Activated naive CD4-positive, alpha-beta T cell treated with anti-CD3 and anti-CD28 coated beads, Interleukin-2, amount 50 U/mL, for 24 hours (primary cell): Measurements from ENCODE around the gene DBP.
A peak's percentile ranks its signal among the peaks of the same experiment; 100 is the strongest.

ENCODE experiments used
- H3K27ac Mint-ChIP-seq: one replicate; pipeline ENCODE4 v1.8.0; 2021; ENCODE audit warnings: mild to moderate bottlenecking, mixed read lengths
- H3K27me3 Mint-ChIP-seq: one replicate; pipeline ENCODE4 v1.8.0; 2021; ENCODE audit warnings: mixed read lengths
- H3K36me3 Mint-ChIP-seq: one replicate; pipeline ENCODE4 v1.8.0; 2021; ENCODE audit warnings: mixed read lengths
- H3K4me1 Mint-ChIP-seq: one replicate; pipeline ENCODE4 v1.8.0; 2021; ENCODE audit warnings: mixed read lengths
- H3K4me3 Mint-ChIP-seq: one replicate; pipeline ENCODE4 v1.8.0; 2021; ENCODE audit warnings: mild to moderate bottlenecking, mixed read lengths
- H3K9me3 Mint-ChIP-seq: one replicate; pipeline ENCODE4 v1.8.0; 2021; ENCODE audit warnings: mixed read lengths

DBP gene

GRCh38 chr19:48628486-48629296, 8.5 kb downstream of the DBP start:
- Mint-ChIP-seq H3K36me3 (peaks cover 5% of the 10 kb centered on the region), H3K9me3 (no peaks in the 10 kb centered on the region), H3K27ac (peak overlapping the region; percentile 30), H3K4me3 (no peak overlapping the region), H3K4me1 (peaks cover 38% of the 10 kb centered on the region), H3K27me3 (no peaks in the 10 kb centered on the region)

GRCh38 chr19:48627865-48628314, 9.3 kb downstream of the DBP start:
- Mint-ChIP-seq H3K4me1 (peaks cover 36% of the 10 kb centered on the region), H3K36me3 (peaks cover 10% of the 10 kb centered on the region), H3K27me3 (no peaks in the 10 kb centered on the region), H3K9me3 (no peaks in the 10 kb centered on the region), H3K27ac (no peak overlapping the region), H3K4me3 (no peak overlapping the region)

- peaks cover 12% of the 10 kb centered on the region for H3K36me3 Mint-ChIP-seq
- H3K9me3 Mint-ChIP-seq: no peaks in the 10 kb centered on the region
- H3K4me1 Mint-ChIP-seq: peaks cover 35% of the 10 kb centered on the region
- no peak overlapping the region for H3K27ac Mint-ChIP-seq
- no peak overlapping the region for H3K4me3 Mint-ChIP-seq
- H3K27me3 Mint-ChIP-seq: no peaks in the 10 kb centered on the region
Observed at GRCh38 chr19:48627201-48627864, 9.8 kb downstream of the DBP start.

- peaks cover 16% of the 10 kb centered on the region for H3K36me3 Mint-ChIP-seq
- no peaks in the 10 kb centered on the region for H3K9me3 Mint-ChIP-seq
- peaks cover 38% of the 10 kb centered on the region for H3K4me1 Mint-ChIP-seq
- H3K27me3 Mint-ChIP-seq: no peaks in the 10 kb centered on the region
- no peak overlapping the region for H3K27ac Mint-ChIP-seq
- no peak overlapping the region for H3K4me3 Mint-ChIP-seq
Observed at GRCh38 chr19:48625891-48626327, 11.3 kb downstream of the DBP start.

GRCh38 chr19:48624791-48625723, 12.1 kb downstream of the DBP start:
- no peaks in the 10 kb centered on the region for H3K9me3 Mint-ChIP-seq
- peak overlapping the region; percentile 46 for H3K27ac Mint-ChIP-seq
- peaks cover 16% of the 10 kb centered on the region for H3K36me3 Mint-ChIP-seq
- peak overlapping the region; percentile 61 for H3K4me3 Mint-ChIP-seq
- H3K4me1 Mint-ChIP-seq: peaks cover 41% of the 10 kb centered on the region
- H3K27me3 Mint-ChIP-seq: no peaks in the 10 kb centered on the region

GRCh38 chr19:48624067-48624594, 13.0 kb downstream of the DBP start:
- no peaks in the 10 kb centered on the region for H3K27me3 Mint-ChIP-seq
- peak overlapping the region; percentile 99 for H3K27ac Mint-ChIP-seq
- peaks cover 19% of the 10 kb centered on the region for H3K36me3 Mint-ChIP-seq
- H3K4me3 Mint-ChIP-seq: peak overlapping the region; percentile 89
- no peaks in the 10 kb centered on the region for H3K9me3 Mint-ChIP-seq
- H3K4me1 Mint-ChIP-seq: peaks cover 48% of the 10 kb centered on the region

- H3K36me3 Mint-ChIP-seq: peaks cover 19% of the 10 kb centered on the region
- peaks cover 48% of the 10 kb centered on the region for H3K4me1 Mint-ChIP-seq
- no peaks in the 10 kb centered on the region for H3K9me3 Mint-ChIP-seq
- peak overlapping the region; percentile 99 for H3K27ac Mint-ChIP-seq
- H3K27me3 Mint-ChIP-seq: no peaks in the 10 kb centered on the region
- H3K4me3 Mint-ChIP-seq: peak overlapping the region; percentile 89
Observed at GRCh38 chr19:48623556-48624066, 13.6 kb downstream of the DBP start.

GRCh38 chr19:48619692-48620585, 17.2 kb downstream of the DBP start:
- no peaks in the 10 kb centered on the region for H3K9me3 Mint-ChIP-seq
- H3K4me3 Mint-ChIP-seq: peak overlapping the region; percentile 96
- H3K4me1 Mint-ChIP-seq: peaks cover 50% of the 10 kb centered on the region
- no peaks in the 10 kb centered on the region for H3K27me3 Mint-ChIP-seq
- peaks cover 40% of the 10 kb centered on the region for H3K36me3 Mint-ChIP-seq
- H3K27ac Mint-ChIP-seq: peak overlapping the region; percentile 99

GRCh38 chr19:48618916-48619691, 18.1 kb downstream of the DBP start, which contains the start of the genes RPL18 and SPHK2:
TSS of gene RPL18 (minus strand) at chr19:48619178. CDS start at chr19:48619143, 35 bp downstream.
TSS of gene SPHK2 (plus strand) at chr19:48619506. CDS start at chr19:48620515, 1,009 bp downstream.
- no peaks in the 10 kb centered on the region for H3K27me3 Mint-ChIP-seq
- H3K4me3 Mint-ChIP-seq: peak within 1 kb of the TSS; percentile 96
- no peaks in the 10 kb centered on the region for H3K9me3 Mint-ChIP-seq
- peak within 1 kb of the TSS; percentile 99 for H3K27ac Mint-ChIP-seq
- peaks cover 45% of the 10 kb centered on the region for H3K4me1 Mint-ChIP-seq
- H3K36me3 Mint-ChIP-seq: peaks cover 40% of the 10 kb centered on the region

GRCh38 chr19:48618278-48618915, 18.8 kb downstream of the DBP start:
- Mint-ChIP-seq H3K36me3 (peaks cover 35% of the 10 kb centered on the region), H3K27me3 (no peaks in the 10 kb centered on the region), H3K4me3 (peak overlapping the region; percentile 96), H3K4me1 (peaks cover 42% of the 10 kb centered on the region), H3K9me3 (no peaks in the 10 kb centered on the region), H3K27ac (peak overlapping the region; percentile 99)

- peak overlapping the region; percentile 99 for H3K27ac Mint-ChIP-seq
- H3K9me3 Mint-ChIP-seq: no peaks in the 10 kb centered on the region
- peaks cover 35% of the 10 kb centered on the region for H3K4me1 Mint-ChIP-seq
- H3K27me3 Mint-ChIP-seq: no peaks in the 10 kb centered on the region
- peak overlapping the region; percentile 96 for H3K4me3 Mint-ChIP-seq
- peaks cover 32% of the 10 kb centered on the region for H3K36me3 Mint-ChIP-seq
Observed at GRCh38 chr19:48617146-48617937, 19.8 kb downstream of the DBP start.

GRCh38 chr19:48616491-48617056, 20.6 kb downstream of the DBP start:
- Mint-ChIP-seq H3K4me3 (peak overlapping the region; percentile 96), H3K27ac (peak overlapping the region; percentile 79), H3K9me3 (no peaks in the 10 kb centered on the region), H3K36me3 (peaks cover 30% of the 10 kb centered on the region), H3K4me1 (peaks cover 31% of the 10 kb centered on the region), H3K27me3 (no peaks in the 10 kb centered on the region)
